ENCODE results near the gene ZNF396. TPM values are rescaled to one million over a fixed set of nuclear protein-coding genes. Genes with fewer than 3 reads are reported as not detected.

Gene ZNF396
- total and polyA plus RNA-seq, 9 of the 15 experiments (the other 6 are each of a cell fraction or from before 2014, with no cell fraction given) = 0.73 to 2.3 (median 1.9) TPM

DNA sequence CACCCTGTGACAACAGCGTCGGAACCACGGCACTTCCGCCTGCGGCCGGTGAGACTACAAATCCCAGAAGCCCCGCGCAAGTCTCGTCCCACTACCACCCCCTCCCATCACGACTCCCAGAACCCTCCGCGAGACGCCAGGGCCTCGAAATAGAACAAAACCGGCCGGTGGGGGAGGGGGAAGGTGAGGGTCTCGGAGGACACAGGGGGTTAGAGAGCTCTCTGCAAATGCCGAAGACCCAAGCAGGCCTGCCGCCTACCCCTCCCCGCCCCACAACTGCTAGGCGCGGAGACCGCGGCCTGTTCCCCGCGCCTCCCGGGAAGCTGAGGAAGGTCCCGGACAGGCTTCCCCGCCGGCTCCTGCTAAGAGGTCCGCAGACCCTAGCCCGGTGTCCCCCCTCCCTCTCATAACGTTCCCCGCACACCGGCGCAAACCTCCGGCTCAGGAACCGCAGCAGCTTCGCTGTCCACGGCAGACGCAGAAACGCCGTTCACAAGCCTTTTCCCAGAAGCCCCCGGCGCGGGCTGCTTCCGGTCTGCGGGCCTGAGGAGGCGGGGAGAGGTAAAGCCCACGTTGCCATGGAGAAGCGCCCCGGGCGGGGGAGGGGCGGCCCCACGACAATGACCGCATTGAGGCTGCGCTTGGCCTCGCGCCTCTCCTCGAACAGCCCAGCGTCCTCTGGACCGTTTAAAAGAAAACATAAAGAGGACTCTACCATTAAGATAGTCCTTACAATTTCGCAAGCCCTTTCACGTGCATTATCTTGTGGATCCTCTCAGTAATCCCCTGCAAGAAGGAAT lies 33.0 kb downstream of the ZNF396 start, which contains the start of gene ZNF24:
Gene ZNF24, minus strand, starts transcription at position 485 of the 800 bp plus-strand sequence. CDS start 3,770 bp downstream, outside the sequence.
- Histone ChIP-seq H3K4me1 (replicated peaks in 1 of 2; ENCODE audit: control insufficient read depth in 2 of 2, insufficient read depth in 2 of 2, low read length in 2 of 2) (peaks cover 8 to 10% of the 10 kb centered on the region in 2 experiments; a peak in 4 of 5 replicates), H3K27ac (ENCODE audit: extremely low read depth, low read depth, low read length) (peak within 1 kb of the TSS; percentile 99), H4K20me1 (replicated peaks; ENCODE audit: control insufficient read depth, insufficient read depth, low read length) (peaks cover 17% of the 10 kb centered on the region), H3K9ac (ENCODE audit: insufficient read depth in 1 of 2, low read depth in 2 of 2, low read length in 2 of 2) (peak within 1 kb of the TSS; percentile 99), H3K79me2 (ENCODE audit: control insufficient read depth, insufficient read depth, low read length) (peaks cover 52% of the 10 kb centered on the region), H2AFZ (ENCODE audit: low read depth, low read length) (peak within 1 kb of the TSS; percentile 95), H3K36me3 (ENCODE audit: control insufficient read depth, insufficient read depth, low read length) (peaks cover 39% of the 10 kb centered on the region), H3K9me1 (ENCODE audit: control insufficient read depth, insufficient read depth, low read length) (no peaks in the 10 kb centered on the region), H3K9me3 (replicated peaks; ENCODE audit: control insufficient read depth, insufficient read depth, low read depth, low read length) (no peaks in the 10 kb centered on the region), H3K4me2 (ENCODE audit: insufficient read depth, low read length) (peak within 1 kb of the TSS; percentile 99), H3K4me3 (peak within 1 kb of the TSS; percentile 91), H3K27me3 (ENCODE audit: control insufficient read depth in 2 of 2, insufficient read depth in 2 of 2, low read length in 2 of 2) (no peaks in the 10 kb centered on the region)
- in situ Hi-C loops (cut with MboI) (no loop called here), intact Hi-C loops (cut with micrococcal nuclease) (loop anchor here (5.0 to 10.0 kb wide), 3 partner anchors 52 to 299 kb away; partner anchors contain the start of genes MAPRE2, ZNF397 and ZSCAN30)
- ATAC-seq (peak; percentile 97), DNase-seq (ENCODE audit: extremely low read depth in 1 of 4, low spot score in 3 of 4) (peak; percentile 98), FAIRE-seq (peak; percentile 71)
- CTCF ChIA-PET (ENCODE audit: low intra/inter-chr PET ratio) = interaction anchor here (0.6 kb wide), 1 partner anchor 168 kb away, joined by 3 read pairs; no protein-coding TSS in a partner anchor
- WGBS (ENCODE audit: insufficient coverage, low coverage, missing lambda C conversion rate) = under 1% methylated on average over 54 of the region's 64 CpGs
- POLR2A ChIA-PET = interaction anchor here (0.6 to 1.8 kb wide), 9 partner anchors 9 to 438 kb away, joined by 3 to 6 read pairs (median 3); partner anchors contain the start of gene ZSCAN30
- BruUV-seq (replicated peaks) = no TSS peak
- TF ChIP-seq TEAD2 (tag; IDR thresholded peaks at IDR 0.05) = no peak
- no peak for TF ChIP-seq DACH1 (IDR thresholded peaks at IDR 0.05; ENCODE audit: partially characterized antibody)
- TF ChIP-seq SP1 (CRISPR knock-in tag; IDR thresholded peaks at IDR 0.05) = peak; percentile 76
- peak; percentile 78 for TF ChIP-seq MEF2A (IDR thresholded peaks at IDR 0.05; ENCODE audit: control insufficient read depth, low read depth, low read length)
- peak; percentile 40 for TF ChIP-seq HNRNPLL (IDR thresholded peaks at IDR 0.05; ENCODE audit: low read depth, low read length, poor library complexity, severe bottlenecking)
- TF ChIP-seq ZNF324 (CRISPR knock-in tag; IDR thresholded peaks at IDR 0.05) = no peak
- peak; percentile 96 for TF ChIP-seq ETV1 (tag; conservative IDR thresholded peaks at IDR 0.05; ENCODE audit: low read depth)
- TF ChIP-seq, protein P1, sequence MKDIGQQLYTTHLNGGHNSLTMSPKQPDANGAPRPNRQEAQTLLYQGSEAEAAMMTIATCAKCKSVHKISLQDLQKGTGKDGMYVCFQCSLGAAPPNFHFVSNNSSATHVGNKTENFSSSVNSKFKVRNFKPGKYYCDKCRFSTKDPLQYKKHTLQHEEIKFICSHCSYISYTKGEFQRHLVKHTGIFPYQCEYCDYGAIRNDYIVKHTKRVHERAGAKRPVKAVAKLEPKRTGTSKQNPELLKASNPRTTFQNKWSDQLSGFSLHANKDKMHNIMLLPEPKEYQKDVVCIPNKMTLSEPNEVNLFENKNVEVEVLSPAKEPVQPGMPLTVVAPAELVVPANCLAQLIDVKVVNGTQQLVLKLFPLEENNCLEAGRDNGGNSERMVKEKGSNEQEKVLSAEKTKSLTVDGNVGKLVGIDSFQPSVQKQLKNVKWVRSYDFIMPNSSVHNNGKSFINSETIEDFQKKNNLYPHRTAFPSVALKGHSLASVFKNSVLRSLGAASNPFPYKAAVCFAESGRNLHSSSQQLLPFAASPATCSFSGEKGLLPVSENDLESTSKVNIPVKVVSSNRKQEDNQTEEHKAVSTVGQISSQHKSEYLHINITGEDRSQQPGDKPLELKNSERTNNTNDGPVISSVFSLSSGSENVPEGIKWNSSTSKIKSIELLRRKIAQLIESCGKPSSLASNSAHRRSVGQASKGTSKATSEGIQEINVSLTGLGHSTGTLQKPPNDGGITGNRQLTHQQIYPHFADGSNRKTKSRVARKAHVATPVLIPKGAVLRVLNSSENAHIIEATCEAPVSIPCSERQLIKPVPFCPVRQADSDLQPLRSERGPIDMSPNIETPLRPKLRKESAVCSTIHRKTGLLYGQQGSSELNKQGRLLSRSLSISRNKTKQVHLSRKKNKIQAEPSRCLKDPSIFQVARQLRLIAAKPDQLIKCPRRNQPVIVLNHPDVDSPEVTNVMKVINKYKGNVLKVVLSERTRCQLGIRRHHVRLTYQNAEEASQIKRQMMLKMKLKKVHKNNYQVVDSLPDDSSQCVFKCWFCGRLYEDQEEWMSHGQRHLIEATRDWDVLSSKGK (CRISPR knock-in tag; IDR thresholded peaks at IDR 0.05) = no peak
- no peak for TF ChIP-seq ZNF586 (CRISPR knock-in tag; conservative IDR thresholded peaks at IDR 0.05)
- no peak for TF ChIP-seq ZEB2 (IDR thresholded peaks at IDR 0.05)
- TF ChIP-seq ZNF184 (CRISPR knock-in tag; IDR thresholded peaks at IDR 0.05) = no peak
- TF ChIP-seq CHD1 (IDR thresholded peaks at IDR 0.05; ENCODE audit: low read length) = no peak
- peak; percentile 98 for TF ChIP-seq PHF8 (IDR thresholded peaks at IDR 0.05; ENCODE audit: borderline replicate concordance, low read length)
- 0 out of 4 replicates have a peak, but pooled peaks of 1 of the 2 experiments have one; percentile 43 for TF ChIP-seq SRF (CRISPR knock-in tag; IDR thresholded peaks at IDR 0.05)
- no peak for TF ChIP-seq NR3C1 (CRISPR knock-in tag; IDR thresholded peaks at IDR 0.05)
- TF ChIP-seq, protein P2, sequence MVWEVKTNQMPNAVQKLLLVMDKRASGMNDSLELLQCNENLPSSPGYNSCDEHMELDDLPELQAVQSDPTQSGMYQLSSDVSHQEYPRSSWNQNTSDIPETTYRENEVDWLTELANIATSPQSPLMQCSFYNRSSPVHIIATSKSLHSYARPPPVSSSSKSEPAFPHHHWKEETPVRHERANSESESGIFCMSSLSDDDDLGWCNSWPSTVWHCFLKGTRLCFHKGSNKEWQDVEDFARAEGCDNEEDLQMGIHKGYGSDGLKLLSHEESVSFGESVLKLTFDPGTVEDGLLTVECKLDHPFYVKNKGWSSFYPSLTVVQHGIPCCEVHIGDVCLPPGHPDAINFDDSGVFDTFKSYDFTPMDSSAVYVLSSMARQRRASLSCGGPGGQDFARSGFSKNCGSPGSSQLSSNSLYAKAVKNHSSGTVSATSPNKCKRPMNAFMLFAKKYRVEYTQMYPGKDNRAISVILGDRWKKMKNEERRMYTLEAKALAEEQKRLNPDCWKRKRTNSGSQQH (CRISPR knock-in tag; IDR thresholded peaks at IDR 0.05) = no peak
- no peak for TF ChIP-seq RHOXF2B (CRISPR knock-in tag; conservative IDR thresholded peaks at IDR 0.05)
- no peak for TF ChIP-seq SRSF9 (IDR thresholded peaks at IDR 0.05; ENCODE audit: borderline replicate concordance, low read depth, low read length)

All from K562 (cell line).